ENCODE measurements around the gene MAGEB2.
"Not testable (repeated sequence)": the region's sequence is repeated elsewhere in the genome, so short reads cannot be mapped to it uniquely, and the experiment has no call there.

Gene MAGEB2

GRCh38 chrX:30215357-30215843, at the start of gene MAGEB2:
Gene MAGEB2, plus strand, starts transcription at chrX:30215563. Its CDS starts 3,018 bp downstream, at chrX:30218581.
- DNase-seq = no peak

DNA sequence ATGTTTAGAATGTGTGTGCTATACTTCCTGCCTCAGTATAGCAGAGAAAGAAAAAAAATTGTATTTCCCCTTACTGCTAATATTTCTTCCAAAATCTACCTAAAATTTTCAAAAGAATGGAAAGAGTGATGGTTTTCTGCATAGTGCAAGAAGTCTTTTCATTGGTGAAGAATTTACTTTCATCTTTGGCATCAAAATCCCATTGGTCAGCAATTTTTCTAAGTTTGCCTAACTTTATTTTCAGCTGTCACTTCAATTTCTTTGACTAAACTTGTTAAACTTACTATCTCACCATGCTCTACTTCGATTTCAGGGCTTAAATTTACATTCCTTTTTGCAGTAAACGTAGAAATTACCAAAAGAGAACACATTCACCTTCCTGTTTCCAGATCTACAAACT, 44.5 kb upstream of the MAGEB2 start:
- DNase-seq = no peak

DNA sequence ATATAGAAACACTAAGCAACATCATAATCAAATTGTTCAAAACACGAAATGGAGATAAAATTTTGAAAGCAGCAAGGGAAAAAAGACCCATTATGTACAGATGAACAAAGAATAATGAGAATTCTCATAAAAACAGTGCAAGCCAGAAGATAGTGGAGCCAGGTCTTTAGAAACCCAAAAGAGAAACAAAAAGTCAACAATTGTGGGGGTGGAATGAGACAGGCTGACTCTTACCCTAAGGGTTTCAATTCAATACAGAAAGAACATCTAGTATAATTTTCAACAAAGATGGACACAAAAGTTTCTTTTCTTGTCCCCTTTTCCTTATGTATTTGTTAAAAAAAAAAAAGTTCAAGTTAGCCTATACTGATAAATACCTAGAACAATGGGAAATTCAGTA, 34.0 kb upstream of the MAGEB2 start:
- DNase-seq = no peak

DNA sequence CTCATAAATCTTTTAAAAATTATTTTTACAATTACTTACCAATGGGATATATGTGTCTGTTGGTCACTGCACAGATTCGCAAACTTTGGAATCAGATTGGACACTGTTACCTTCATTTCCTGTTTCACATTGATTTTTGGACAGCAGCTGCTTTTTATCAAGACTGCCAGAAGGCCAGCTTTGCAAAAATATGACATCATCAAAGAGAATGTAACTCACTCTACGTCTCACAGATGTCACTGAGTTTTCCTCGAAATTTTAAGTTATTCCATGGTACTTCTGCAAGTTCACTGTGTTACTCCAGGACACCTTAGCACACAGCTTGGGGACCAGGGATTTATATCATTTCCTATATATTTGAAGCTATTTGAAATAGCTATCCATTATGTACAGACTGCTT, 31.8 kb upstream of the MAGEB2 start:
- DNase-seq = no peak

DNA sequence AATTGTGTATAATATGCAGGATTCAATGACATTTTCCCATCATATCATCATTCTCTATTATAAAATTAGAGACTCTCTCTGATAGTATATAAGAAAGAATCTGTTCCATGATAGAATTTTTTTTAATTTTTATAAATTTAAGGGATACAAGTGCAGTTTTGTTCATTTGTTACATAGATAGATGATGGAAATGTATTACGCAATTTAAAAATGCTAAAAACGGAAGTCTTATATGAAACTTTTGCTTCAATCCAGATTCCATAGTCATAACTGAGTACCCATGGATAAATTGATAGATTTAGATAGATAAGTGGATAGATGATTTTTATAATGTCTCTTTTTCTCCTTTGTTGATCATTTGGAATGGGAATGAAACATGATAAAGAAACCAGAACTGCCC, 24.9 kb upstream of the MAGEB2 start:
- no peak for DNase-seq

DNA sequence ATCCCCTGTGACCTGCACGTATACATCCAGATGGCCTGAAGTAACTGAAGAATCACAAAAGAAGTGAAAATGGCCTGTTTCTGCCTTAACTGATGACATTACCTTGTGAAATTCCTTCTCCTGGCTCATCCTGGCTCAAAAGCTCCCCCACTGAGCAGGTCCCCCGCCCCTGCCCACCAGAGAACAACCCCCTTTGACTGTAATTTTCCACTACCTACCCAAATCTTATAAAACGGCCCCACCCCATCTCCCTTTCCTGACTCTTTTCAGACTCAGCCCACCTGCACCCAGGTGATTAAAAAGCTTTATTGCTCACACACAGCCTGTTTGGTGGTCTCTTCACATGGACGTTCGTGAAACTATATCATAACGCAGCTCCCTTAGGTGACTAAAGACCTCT, 21.5 kb upstream of the MAGEB2 start:
- not testable (repeated sequence) for DNase-seq

DNA sequence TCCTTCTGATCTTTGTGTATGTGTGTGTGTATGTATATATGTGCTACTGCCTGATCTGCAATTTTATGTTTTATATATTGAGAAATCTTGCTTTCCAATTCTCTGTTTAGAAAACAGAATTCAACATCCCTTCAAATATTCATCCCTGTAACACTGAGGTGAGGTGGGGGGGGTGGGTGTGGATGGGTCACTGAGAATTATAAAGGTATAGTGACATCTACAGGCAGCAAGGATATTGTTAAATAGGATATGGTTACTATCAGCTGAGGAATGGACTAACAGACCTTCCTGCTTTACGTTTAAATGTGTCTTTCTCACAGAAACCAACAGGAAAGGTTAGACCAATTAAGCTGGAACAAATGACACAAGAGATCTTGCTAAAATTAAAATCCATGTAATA, 19.0 kb upstream of the MAGEB2 start:
- no peak for DNase-seq

DNA sequence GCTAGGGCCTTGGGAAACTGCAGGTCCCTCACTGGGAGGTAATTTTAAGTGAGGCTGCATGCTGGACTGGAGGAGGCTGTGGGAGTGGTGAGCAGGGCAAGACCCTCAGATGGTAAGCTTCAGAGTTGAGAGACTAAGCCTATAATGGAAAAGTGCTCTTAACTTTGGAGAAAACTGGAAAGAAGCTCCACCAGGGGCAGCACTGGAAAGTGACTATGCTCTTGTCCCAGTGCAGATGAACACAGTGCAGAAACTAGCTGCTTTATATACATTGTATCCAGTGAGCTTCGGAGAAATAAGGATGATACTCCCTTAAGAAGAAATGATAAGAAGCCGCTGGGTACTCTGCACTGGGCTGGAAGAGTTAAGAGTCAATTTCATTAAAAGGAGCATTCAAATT, 3.2 kb upstream of the MAGEB2 start:
- no peak for DNase-seq

- DNase-seq = no peak
Measured at GRCh38 chrX:30217465-30217864, 2.1 kb downstream of the MAGEB2 start.

- DNase-seq = no peak
Measured at GRCh38 chrX:30219372-30219771, 4.0 kb downstream of the MAGEB2 start.

DNA sequence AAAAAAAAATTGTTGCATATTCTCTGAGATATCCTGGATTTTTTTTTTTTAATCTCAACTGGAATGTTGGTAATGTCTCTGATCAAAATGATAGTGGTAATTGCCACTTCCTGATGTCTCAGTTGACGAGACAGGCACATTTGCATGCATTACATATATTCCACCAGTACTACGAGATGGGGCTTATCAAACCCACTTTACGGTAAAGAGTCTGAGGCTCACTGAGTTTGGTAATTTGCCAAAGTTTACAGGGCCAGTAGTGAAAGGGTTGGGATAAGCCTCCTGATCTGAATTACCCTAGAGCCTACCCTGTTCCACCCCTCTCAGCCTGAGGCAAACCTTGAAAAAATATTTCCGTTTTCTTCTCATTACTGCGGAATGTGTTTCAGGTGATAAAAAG, 5.3 kb downstream of the MAGEB2 start:
- no peak for DNase-seq

DNA sequence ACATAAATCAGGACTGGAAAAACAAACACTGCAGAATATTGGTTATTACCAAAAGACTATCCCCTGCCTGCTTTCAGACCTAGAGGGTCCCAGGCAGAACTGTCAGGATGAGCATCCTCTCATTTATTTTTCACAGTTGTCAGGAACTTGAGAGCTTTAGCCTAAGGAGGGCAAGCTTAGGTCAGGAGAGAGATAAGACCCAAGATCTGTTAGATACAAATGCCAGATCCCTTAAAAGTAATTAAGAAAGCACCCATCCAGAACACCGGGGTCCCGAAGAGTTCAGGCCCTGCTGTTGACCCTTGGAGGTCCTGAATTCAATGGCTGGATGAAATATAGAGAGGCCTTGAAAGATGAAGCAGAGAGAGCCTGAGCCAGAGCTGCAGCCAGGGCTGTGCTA, 9.2 kb downstream of the MAGEB2 start:
- no peak for DNase-seq

DNA sequence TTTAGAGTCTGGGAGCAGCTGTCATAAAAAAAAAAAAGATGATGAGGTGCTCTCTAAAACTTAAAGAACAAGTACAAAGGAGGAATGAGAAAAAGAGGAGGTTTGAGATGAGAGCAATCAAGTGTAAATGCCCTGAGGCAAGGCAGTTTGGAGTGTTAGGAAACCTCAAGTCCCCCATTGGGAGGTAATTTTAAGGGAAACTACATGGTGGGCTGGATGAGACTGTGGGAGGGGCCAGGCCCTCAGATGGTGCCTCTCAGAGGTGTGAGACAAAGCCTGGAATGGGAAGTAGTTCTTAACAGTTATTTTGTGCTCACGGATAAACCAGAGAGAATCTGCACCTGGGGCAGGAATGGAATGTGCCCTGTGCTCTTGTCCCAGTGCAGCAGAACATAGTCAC, 13.2 kb downstream of the MAGEB2 start:
- DNase-seq = no peak

DNA sequence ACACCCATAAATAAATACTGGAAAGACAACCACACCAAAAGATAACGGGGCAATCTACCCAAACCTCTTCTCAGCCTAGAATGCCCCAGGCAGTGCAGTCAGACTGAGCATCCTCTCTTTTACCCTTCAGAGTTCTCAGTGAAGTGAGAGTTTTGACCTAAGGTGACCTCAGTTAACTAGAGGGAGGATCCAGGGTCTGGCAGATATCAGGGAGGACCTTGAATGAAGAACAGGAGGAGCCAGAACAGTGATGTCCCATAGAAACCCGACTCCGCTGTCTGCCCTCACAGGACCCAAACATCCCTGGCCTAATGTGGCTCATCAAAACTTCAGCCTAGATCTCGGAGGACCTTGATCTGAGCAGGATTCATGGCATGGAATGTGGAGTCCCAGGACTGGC, 15.0 kb downstream of the MAGEB2 start, which contains the start of gene MAGEB3:
Gene MAGEB3, plus strand, starts transcription at position 263 of the 400 bp plus-strand sequence. CDS start 5,268 bp downstream, outside the sequence.
- DNase-seq = no peak

GRCh38 chrX:30241724-30242415, 26.5 kb downstream of the MAGEB2 start, which contains the start of gene MAGEB4:
Gene MAGEB4, plus strand, starts transcription at chrX:30242000. Its CDS starts 136 bp downstream, at chrX:30242136.
- no peak for DNase-seq

- no peak for DNase-seq
Measured at GRCh38 chrX:30246769-30247489, 31.6 kb downstream of the MAGEB2 start, which contains the start of gene MAGEB1. Gene MAGEB1, plus strand, starts transcription at chrX:30247146. Its CDS starts 3,348 bp downstream, at chrX:30250494.

DNA sequence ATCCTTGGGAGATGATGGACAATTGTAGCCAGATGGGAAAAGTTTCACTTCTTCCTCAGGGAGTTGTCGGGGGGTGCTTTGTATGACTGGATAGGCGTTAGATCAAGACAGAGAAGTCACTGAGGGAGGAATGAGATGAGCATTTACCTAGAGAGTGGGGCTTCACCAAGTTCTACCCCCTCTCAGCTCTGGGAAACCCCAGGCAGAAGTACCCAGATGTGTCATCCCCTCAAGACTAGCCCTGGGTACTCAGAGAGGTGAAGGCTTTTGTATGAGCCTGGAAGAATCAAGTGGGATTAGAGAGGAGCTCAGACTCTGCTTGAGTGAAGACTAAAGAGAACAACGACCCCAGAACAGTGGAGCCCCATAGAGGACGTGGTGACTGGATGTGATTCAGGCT, 33.5 kb downstream of the MAGEB2 start:
- DNase-seq = no peak

DNA sequence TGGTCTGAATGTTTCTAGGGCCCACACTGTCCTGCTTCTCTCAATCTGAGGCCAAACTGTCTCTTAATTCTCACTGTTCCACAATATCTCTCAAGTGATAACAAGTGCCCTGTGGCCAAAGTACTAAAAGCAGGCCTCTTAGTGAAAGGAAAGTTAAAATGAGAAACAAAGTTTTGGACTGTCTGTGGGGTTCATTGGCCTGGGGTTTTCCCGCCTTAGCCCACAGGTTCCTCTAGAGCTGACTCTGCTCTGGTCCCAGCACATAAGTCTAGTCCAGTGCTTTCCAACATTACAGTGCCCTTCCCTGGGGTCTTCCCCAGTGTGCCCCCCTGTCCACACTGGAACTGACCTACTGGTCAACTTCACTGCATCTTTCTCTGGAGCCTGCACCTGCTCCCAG, 37.9 kb downstream of the MAGEB2 start:
- DNase-seq = no peak

GRCh38 chrX:30259927-30260326, 44.6 kb downstream of the MAGEB2 start:
- no peak for DNase-seq

DNA sequence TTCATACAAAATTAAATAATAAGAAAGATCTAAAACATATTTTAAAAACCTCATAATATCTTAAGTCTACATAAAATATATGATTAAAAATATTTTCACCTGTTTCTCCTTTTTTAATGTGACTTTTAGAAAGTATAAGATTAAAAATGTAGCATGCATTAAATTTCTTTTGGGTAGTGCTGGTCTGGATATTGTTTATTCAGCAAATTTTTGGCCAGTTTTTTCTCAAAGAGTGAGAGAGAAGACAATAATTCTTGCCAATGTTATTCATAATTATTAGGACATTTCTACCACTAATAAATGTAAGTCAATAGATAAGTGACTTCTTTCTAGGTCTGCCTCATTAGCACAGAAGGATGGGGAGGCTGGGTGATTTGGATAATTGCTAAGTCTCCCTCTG, 45.6 kb downstream of the MAGEB2 start:
- DNase-seq = no peak

DNA sequence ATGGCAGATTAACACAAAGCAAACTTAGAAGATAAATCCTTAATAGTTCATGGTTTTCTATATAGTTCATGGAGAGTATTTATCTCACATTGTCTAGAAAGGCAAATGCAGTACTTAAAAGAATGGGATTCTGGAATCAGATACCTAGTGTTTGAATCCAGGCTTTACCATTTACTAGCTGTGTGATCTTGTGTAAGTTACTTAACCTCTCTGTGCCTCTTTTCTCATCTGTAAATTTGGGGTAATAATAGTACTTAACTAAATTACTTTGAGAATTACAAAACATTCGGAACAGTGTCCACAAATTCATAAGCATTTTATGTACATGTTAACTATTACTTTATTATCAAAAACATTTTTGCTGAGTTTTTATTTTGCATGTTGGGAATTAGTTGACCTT, 47.4 kb downstream of the MAGEB2 start:
- DNase-seq = no peak

All from SIG-M5 (cell line).